Brain pericyte (primary cell): ENCODE results near the gene RPRML.
"Not testable (repeated sequence)": the region's sequence is repeated elsewhere in the genome, so short reads cannot be mapped to it uniquely, and the experiment has no call there.

Source experiments
- DNase-seq: peaks from one replicate; pipeline ENCODE4 v3.0.0-alpha.2; 2012; ENCODE audit warnings: low read depth, low spot score

RPRML gene

DNA sequence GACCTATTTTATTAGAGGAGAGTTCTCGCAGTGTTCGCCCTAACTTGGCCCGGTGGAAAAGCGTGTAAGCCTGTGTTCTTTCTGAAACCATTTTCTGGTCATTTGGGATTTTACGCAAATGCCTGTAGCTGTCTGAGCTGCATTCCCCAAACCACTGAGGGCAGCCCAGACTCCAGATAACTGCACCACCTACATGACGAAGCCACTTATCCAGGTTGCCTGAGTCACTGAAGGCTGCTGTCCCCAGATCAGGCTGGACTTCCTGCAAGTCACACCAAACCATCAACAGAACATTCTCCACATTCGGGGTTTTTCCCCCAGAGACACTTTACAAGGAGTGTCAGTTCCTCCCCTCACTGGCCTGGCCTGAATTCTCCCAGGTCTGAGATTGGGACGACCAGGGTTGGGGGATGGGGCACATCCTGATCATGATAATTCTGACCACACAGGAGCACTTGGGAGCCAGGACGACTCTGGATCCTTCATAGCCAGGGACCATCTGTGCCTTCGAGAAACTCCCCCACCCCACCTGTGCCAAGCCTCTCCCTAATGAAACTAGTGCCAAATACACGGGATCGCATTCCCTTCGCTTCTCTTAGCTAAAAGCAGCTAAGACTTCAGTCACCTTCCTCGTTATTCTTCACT is 2.3 kb downstream of the RPRML start:
- no peak for DNase-seq

DNA sequence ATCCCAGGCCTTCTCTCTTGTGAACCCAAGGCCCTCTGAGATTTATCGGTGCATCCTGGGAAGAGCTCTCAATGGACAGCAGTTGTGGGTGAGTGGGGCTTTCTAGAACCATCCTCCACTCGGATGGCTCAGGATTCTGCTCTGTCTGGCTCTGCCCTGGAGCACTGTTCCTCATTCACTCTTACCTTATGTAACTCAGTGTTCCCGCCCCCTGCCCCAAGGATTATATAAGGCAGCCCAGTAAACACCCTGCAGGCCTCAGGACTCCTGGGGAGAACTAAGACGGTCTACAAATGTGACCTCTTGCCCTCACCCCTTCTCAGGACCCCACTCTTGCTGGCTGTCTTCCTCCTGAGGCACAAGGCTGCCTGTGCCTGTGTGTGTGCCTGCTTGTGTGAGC is 3.8 kb downstream of the RPRML start:
- DNase-seq: no peak

DNA sequence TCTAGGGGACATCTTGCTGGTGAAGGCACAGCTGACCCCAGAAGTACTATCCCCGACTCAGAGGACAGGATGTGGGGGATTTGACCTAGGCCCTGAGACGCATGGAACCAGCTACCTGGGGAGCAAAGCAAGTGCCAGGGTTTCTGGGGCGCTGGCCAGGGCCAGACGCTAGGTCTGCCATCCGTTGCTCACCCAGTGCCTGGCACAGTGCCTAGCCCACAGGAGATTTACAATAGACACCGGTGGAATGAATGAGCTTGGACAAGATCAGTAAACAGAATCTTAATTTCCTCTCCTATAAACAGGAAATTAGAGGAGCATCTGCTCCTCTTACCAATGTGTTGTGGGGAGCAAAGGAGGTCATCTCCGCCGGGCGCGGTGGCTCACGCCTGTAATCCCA is 5.0 kb downstream of the RPRML start:
- DNase-seq: no peak

DNA sequence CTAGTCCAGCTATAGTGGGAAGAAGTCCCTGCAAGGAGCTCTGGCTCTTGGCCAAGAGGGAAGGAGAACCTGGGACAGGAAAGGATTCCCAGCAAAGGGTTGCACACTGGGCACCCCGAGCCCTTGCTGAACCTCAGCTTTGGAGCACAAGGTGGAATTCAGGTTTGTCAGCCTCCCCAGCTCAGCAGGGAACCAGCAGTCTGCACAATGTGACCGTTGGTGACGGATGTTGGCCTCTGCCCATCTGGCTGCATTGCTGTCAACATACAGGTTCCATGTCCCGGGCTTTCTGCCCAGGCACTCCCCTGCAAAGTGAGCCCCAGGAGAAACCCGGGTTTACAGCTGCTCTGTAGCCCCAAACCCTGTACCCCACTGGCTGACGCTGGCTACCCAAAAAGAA is 6.7 kb downstream of the RPRML start:
- DNase-seq: no peak

DNA sequence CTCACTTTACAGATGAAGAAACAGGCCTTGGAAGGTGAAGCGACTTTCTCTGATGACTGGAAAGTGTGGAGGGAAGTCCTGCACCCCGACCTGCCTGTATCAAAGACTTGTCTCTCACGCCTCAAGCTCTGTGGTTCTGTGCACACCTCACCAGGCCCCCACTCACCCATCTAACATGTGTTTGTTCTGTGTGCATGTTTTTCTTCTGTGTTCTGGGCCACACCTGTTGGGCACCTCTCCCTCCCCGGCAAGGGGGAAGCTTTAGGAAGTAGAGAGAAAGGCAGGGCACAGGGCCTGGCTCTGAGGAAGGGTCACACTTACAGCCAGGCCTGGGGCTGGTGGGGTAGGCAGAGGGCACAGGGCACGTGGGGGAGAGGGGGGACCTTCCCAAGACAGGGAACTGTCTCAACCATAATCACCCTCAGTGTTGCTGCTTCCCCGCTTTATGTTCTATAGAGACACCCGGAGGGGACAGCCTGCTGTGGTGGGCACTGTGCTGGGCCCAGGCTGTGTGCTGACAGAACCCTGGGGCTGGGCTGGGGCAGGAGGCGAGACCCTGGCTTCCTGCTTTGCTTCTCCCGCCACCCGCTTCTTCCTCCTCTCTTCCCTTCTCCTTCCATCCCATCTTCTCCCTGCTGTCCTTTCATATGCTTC is 7.3 kb downstream of the RPRML start:
- no peak for DNase-seq

DNA sequence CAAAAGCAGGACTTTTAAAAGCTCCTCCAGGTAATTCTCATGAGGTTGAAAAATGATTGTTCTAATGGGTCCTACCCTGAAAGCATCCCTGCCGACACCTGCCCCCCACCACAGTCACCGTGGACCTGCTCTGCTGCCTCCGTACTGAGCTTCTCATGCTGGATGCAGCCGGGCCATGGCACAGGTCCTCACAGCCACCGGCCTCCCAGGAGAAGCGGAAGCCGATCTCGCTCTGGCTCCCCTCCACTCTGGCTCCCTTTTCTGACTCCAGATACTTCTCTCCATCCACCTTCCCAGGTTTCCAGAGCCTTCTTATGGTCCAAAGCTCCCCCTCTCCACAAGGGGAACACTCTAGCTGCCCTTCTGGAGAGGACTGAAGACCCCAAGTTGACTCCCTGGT is 10.2 kb downstream of the RPRML start:
- no peak for DNase-seq

DNA sequence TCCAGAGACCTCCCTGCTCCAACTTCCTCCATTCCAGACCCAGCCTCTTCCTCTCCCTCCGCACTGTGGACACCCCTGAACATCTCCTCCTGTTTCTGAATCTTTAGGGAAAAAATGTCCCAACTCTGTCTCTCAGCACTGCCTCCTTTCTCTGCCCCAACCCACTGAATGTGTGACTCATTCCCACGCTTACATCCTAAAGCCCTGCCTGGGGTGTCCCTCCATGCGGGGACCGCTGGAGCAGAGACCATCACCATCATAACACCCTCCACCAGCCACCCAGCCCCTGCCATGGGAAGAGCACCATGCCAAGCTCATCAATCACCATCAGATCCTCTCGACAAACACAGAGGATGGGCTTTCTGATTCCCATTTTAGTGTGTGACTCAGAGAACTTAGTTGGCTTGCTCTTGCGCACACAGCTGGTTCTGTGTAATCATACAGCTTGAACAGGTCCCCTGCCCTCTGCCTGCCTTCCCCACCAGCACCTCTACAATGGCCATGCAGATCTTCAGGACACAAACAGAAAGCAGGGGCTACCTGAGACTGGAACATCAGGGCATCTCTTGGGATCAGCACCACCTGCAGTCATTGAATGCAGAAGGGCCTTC is 10.7 kb downstream of the RPRML start:
- DNase-seq: no peak

DNA sequence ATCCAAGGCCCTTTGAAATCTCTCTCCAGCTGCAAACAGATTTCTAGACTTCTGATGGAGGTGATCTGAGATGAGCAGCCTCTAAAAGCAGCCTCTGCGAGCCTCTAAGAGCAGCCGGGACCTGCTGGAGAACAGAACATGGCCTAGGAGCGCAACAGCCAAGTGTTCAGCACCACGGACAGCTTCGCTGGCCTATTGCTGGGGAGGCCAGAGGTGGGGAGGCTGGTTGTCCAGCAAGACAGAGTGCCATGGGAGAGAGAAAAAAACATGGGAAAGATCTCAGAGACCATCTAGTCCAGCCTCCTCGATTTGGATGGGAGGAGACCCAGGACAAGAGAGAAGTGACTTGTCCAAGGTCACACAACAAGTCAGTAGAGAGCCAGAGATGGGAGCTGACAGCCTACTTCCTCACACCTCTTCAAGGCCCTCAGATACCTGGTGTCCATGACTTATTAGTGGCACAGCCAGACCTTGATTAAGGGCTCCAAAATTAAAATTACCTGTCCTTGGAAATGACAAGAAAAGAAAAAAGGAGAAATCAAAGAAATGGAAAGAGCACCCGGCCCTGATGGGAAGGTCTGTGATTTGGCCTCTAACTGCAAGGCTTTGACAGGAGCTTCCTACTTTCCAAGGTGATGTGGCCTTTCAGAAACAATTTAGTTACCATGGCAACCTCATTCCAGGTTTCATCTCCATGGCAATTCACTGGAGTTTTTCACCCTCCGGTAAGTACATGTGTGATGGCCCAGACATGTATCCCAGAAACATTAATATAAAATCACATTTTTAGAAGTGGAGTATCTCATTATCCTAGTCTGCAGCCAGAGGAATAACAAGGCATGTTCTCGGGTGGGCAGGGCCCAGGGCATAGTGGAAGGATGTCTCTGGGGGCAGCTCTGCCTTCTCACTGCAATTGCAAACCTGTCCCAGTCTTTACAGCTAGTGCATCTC is 14.5 kb downstream of the RPRML start:
- DNase-seq: no peak

DNA sequence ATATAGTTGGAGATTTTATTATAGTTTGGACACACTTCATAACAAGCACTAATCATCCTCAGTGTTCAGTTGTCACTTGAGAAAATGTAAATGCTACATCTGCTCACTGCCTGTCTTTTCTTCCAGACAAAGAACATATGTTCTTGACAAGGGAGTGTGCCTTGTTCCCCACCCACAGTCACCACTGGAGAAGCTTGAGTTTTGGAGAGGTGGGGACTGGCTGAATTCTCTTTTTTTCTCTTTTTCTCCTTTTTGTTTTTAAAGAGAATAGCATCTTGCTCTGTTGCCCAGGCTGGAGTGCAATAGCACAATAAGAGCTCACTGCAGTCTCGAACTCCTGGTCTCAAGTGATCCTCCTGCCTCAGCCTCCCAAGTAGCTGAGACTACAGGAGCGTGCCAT is 15.5 kb downstream of the RPRML start:
- DNase-seq: no peak

DNA sequence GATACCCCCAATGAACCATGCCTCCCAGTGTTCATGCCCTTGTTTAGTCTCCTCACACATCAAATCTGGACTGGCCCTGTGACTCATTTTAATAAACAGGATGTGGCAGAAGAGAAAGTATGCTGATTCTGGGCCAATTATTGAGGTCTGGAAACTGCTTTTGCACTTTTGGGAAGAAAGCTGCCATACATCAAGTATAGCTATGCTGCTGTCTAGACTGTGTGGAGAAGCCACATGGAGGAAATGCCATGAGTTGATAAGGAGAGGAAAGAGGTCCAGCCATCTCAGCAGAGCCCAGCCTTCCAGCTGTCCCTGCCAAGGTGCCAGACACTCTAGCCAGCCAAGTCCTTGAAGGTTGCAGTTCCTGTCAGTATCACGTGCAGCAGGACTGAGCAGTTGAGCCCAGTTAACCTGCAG is 16.7 kb downstream of the RPRML start:
- DNase-seq: no peak

DNA sequence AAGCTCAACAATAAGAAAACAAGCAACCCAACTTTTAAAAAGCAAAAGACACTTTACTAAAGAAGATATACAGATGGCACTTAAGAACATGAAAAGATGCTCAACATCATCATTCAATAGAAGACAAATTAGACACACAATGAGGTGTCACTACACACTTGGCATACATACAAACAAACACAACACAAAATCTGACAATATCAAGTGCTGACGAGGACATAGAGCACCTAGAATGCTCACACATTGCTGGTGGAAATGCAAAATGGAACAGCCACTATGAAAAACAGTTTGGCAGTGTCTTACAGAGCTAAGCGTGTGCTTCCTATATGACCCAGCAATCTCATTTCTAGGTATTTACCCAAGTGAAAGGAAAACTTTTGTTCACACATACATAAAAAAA is 18.9 kb downstream of the RPRML start:
- DNase-seq: no peak

DNA sequence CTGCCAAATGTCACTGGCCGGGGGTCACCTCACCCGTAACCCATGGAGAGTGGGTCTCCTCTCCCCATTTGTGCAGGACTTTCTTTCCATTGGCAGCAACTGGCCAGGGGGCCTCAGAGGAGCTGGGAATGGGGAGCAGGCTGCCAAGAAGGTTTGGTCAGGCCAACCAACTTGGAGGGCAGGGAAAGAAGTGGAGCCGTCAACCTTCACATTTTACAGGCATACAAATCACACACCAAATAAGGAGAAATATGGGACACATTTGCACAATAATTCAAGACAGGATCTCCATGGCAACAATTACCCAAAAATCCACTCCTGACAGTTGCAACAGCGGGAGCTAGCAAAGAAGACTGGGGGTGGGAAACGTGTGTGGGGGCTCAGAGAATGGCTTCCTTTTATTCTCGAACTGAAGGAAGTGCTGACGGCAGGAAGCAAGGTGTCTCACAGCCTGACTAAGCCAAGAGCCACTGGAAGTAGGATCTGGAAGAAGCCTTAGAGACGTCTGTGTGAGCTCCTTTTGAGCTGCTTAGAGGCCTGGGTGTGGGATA is 20.9 kb downstream of the RPRML start:
- no peak for DNase-seq

DNA sequence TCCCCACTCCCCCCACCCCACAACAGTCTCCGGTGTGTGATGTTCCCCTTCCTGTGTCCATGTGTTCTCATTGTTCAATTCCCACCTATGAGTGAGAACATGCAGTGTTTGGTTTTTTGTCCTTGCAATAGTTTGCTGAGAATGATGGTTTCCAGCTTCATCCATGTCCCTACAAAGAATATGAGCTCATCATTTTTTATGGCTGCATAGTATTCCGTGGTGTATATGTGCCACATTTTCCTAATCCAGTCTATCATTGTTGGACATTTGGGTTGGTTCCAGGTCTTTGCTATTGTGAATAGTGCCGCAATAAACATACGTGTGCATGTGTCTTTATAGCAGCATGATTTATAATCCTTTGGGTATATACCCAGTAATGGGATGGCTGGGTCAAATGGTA is 25.9 kb downstream of the RPRML start:
- not testable (repeated sequence) for DNase-seq

DNA sequence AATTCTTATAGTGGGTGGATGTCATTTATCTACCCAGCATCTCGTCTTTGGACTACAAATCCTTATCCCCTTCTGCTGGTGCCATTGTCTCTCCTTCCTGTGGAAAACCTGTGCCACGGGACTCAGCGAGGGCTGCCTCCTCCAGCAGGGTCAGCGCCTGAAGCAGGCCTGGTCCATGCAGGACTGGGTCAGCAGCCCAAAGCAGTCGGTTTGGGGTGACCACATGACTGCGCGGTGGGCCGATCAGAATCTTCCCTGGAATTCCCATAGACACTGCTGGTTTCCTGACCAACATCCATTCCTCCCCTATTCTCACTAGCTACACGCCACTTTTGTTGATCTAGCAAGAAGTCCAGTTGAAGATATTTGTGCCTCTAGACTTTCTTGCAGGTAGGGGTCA is 26.9 kb downstream of the RPRML start:
- DNase-seq: no peak

DNA sequence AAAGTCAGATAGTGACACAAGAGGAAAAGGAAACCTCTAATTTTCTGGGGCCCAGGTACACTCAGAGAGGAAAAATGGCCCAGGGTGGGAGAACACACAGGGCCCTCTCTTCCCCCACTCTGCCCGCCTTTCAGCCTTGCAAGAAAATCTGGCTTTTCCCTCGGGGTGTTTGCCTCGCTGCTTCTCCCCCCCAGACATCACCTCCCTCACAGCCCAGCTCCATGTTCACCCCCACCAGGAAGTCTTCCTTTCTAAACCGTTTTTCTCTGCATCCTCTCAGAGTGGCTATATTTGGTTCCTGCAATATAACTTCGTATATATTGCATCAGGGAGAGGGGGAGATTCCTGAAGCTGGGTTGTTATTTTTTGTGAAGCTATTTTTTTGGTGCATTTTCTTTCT is 27.3 kb downstream of the RPRML start:
- DNase-seq: no peak

DNA sequence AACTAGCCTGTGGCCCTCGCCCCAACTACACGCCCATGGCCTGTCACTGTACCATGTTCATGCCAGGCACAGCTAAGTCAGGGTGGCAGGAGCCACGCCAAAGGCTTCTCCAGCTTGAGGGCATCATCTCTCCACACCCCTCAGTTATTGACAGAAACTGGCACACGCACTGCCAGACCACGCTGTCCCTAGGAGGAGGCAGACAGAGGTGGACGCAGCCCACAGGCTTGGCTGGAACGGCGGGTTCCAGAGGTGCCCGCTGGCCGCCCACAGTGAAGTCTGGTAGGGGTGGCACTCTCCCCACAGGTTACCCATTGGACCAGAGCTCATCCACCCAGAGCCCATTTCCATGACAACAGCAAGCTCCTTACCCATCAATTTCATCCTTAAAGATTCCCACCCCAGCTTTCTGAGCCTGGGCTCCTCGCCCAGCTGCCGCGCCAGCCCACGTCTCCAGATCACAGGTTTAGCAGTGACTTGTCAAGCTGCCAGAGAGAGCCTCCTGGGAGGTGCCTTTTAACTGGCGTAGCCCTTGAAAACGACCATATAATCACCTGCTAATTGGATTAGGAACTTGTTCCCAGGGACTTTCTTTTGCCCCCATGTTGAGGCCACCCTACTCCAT is 27.9 kb downstream of the RPRML start:
- no peak for DNase-seq

DNA sequence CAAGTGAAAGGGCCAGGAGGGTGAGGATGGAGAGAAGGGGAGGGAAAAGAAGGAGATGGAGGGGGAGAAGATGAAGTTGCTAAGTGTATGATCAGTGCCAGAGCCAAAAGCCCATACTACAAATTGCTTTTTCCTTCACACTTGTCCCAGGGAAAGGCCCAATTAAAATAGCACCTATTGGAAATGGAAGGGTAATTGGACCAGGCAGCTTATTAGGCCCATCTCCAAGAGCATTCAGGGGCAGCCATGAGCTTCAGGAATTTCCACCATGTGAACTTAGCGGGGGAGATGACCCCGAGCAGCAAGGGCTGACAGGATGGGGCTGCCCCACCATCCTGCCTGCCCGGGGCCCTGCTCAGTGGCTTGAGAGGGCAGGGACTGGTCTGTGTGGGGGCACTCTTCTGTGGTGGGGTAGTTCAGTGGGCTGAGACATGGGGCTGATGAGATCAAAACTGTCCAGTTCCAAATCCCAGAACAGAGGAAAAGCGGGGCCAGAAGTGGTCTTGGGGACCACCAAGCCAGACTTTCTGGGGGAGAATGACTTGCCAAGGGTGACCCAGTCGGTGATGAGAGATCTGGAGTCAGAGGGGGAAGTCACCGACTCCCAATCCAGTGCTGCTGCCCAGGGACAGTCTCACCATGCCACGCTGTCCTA is 28.6 kb downstream of the RPRML start:
- no peak for DNase-seq

DNA sequence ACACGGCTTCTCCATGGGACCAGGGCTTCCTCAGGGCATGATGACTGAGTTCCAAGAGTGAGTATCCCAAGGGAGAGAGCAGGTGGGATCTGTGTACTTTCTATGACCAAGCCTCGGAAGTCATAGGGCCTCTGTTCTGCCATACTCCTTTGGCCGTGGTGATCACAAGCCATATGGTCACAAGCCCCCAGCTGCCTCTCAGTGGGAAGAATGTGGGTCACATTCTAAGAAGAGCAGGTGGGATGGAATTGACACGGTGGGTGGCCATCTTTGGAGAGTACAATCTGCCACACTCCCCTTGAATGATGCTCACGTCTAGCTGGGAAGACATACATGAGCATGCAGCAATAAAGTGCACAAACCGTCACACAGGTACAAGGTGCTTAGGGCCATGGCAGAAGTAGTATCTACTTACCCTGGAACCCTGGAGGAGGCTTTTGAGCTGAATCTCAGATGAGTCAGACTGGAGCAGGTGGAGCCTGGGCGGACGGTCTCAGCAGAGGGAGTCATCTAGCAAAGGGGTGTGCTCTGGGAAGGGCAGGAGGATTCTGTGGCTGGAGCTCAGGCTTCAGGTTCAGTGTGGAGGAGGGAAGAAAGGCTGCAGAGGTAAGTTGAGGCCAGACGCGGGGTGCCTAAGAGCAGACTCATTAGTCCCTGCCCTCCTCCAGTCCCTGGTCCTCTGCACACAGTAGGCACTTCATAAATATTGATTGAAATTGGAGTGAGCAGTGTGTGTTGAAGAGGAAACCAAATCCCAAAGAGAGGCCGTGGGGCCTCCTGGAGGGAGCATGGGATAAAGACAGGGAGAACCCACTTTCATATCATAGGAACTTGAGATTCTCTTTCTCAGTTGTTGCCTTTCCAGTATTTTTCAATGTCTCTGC is 29.5 kb downstream of the RPRML start:
- no peak for DNase-seq

DNA sequence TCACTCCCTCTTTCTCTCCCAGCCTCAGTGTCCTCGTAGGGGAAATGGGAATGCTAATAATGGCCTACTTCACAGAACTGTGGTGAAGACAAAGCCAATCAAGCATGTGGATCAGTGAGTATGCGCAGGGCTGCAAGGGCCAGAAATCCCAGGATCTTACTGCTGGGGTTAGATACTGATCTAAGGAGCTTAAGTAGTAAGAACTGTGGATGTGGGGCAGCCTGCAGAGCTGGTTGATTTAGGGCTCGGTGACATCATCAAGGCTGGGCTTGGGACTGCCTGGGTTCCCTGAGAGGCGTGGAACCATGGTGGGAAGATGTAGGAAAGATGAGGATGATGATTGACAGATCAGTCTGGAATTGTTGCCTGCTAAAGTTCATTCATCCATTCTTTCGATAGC is 30.5 kb downstream of the RPRML start:
- DNase-seq: no peak

DNA sequence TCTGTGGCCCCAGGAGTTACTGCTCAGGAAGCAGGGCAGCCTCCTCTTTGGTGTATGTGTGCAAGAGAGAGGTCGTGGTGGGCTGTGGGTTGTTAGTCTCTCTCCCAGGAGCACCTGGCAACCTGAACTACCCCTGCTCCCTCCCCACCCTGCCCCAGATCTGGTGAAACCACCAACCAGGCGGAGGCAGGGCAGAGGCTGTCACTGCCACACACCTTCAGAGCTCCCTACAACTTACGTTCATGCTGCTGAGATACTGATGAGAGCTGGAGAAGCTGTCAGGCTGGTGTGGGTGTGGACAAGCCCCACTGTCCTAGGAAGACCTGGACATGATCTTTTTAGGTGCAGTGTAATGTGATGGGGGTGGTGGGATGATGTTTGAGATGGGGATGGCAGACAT is 31.8 kb downstream of the RPRML start:
- DNase-seq: no peak
